Astrocyte (in vitro differentiated cells and primary cell): ENCODE results near the gene RASL10B. TPM values are rescaled to one million over a fixed set of nuclear protein-coding genes. Genes with fewer than 3 reads are reported as not detected.

ENCODE experiments used
- DNase-seq: peaks from one replicate; pipeline ENCODE4 v3.0.0-alpha.2; 2010; ENCODE audit warnings: low read depth
- FAIRE-seq: peaks from 2 replicates; lab custom pipeline; 2011; peaks lifted over from hg19 to GRCh38; lab: Jason Lieb, UNC
- H2AFZ ChIP-seq: 2 replicates; pipeline ENCODE4 v1.6.0; 2012; ENCODE audit warnings: low read depth, low read length, inconsistent platforms
- H3K27ac ChIP-seq: 2 replicates; pipeline ENCODE4 v1.5.1; 2011; ENCODE audit warnings: low read depth, low read length, inconsistent platforms
- H3K27me3 ChIP-seq: 2 replicates; pipeline ENCODE4 v1.6.0; 2011; ENCODE audit warnings: low read length, inconsistent platforms; ENCODE audit not compliant: insufficient read depth
- H3K36me3 ChIP-seq: 2 replicates; pipeline ENCODE4 v1.5.1; 2011; ENCODE audit warnings: low read length, inconsistent platforms; ENCODE audit not compliant: insufficient read depth
- H3K4me1 ChIP-seq: 2 replicates; pipeline ENCODE4 v1.5.1; 2011; ENCODE audit warnings: low read length, inconsistent platforms; ENCODE audit not compliant: insufficient read depth
- H3K4me2 ChIP-seq: 2 replicates; pipeline ENCODE4 v1.6.0; 2012; ENCODE audit warnings: low read length, inconsistent platforms
- H3K4me3 ChIP-seq: 2 replicates; pipeline ENCODE4 v1.5.1; 2011; ENCODE audit warnings: low read depth, mild to moderate bottlenecking, low read length, inconsistent platforms; ENCODE audit not compliant: insufficient read depth
- H3K79me2 ChIP-seq: 2 replicates; pipeline ENCODE4 v1.6.0; 2012; ENCODE audit warnings: mild to moderate bottlenecking, low read length, inconsistent platforms; ENCODE audit not compliant: insufficient read depth
- H3K9ac ChIP-seq: 2 replicates; pipeline ENCODE4 v1.6.0; 2012; ENCODE audit warnings: mild to moderate bottlenecking, low read length, inconsistent platforms
- H3K9me3 ChIP-seq: 2 replicates; pipeline ENCODE4 v1.5.1; 2012; ENCODE audit warnings: low read depth, mild to moderate bottlenecking, low read length, inconsistent platforms; ENCODE audit not compliant: insufficient read depth
- H4K20me1 ChIP-seq: 2 replicates; pipeline ENCODE4 v1.6.0; 2012; ENCODE audit warnings: low read length, inconsistent platforms; ENCODE audit not compliant: insufficient read depth
- H3K27ac Mint-ChIP-seq: one replicate; pipeline ENCODE4 v1.8.0; 2021; ENCODE audit warnings: mild to moderate bottlenecking, mixed read lengths; ENCODE audit not compliant: unreplicated experiment
- H3K27me3 Mint-ChIP-seq: one replicate; pipeline ENCODE4 v1.8.0; 2021; ENCODE audit warnings: low read depth, mixed read lengths; ENCODE audit not compliant: unreplicated experiment
- H3K36me3 Mint-ChIP-seq: one replicate; pipeline ENCODE4 v1.8.0; 2021; ENCODE audit warnings: low read depth, mixed read lengths; ENCODE audit not compliant: unreplicated experiment
- H3K4me1 Mint-ChIP-seq: one replicate; pipeline ENCODE4 v1.8.0; 2021; ENCODE audit warnings: low read depth, mixed read lengths; ENCODE audit not compliant: unreplicated experiment
- H3K4me3 Mint-ChIP-seq: one replicate; pipeline ENCODE4 v1.8.0; 2021; ENCODE audit warnings: mild to moderate bottlenecking, moderate library complexity, mixed read lengths; ENCODE audit not compliant: unreplicated experiment
- H3K9me3 Mint-ChIP-seq: one replicate; pipeline ENCODE4 v1.8.0; 2021; ENCODE audit warnings: mild to moderate bottlenecking, mixed read lengths; ENCODE audit not compliant: unreplicated experiment
- CTCF ChIP-seq: IDR thresholded peaks from 2 replicates; pipeline ENCODE4 v1.5.1; 2011; ENCODE audit warnings: low read depth, mild to moderate bottlenecking, inconsistent platforms, low read length, moderate library complexity; ENCODE audit not compliant: insufficient read depth
- EZH2 ChIP-seq: IDR thresholded peaks from 2 replicates; pipeline ENCODE4 v1.6.1; 2012; ENCODE audit warnings: mild to moderate bottlenecking, low read length, inconsistent platforms; ENCODE audit not compliant: insufficient read depth
- total RNA-seq: library from RNA; stranded (reverse); gene quantifications from 2 replicates; pipeline ENCODE4 v1.2.1, GENCODE V29; 2021

RASL10B gene
- total RNA-seq, 1 donor from 2014 or later: 21.7 TPM

- Histone ChIP-seq H3K27ac (no peak overlapping the region), H4K20me1 (no peaks in the 10 kb centered on the region), H3K27me3 (peaks cover 5% of the 10 kb centered on the region), H3K9me3 (no peaks in the 10 kb centered on the region), H3K9ac (no peak overlapping the region), H3K36me3 (no peaks in the 10 kb centered on the region), H3K4me3 (no peak overlapping the region), H3K79me2 (no peaks in the 10 kb centered on the region), H3K4me1 (peaks cover 8% of the 10 kb centered on the region), H2AFZ (no peak overlapping the region), H3K4me2 (no peak overlapping the region)
- DNase-seq: no peak
- H3K36me3 Mint-ChIP-seq: no peaks in the 10 kb centered on the region
- TF ChIP-seq EZH2 (no peak), CTCF (no peak)
- no peak for FAIRE-seq
- H3K9me3 Mint-ChIP-seq: peaks cover 3% of the 10 kb centered on the region
- peaks cover 20% of the 10 kb centered on the region for H3K27me3 Mint-ChIP-seq
- H3K27ac Mint-ChIP-seq: no peak overlapping the region
- peaks cover 15% of the 10 kb centered on the region for H3K4me1 Mint-ChIP-seq
- no peak overlapping the region for H3K4me3 Mint-ChIP-seq
Measured at GRCh38 chr17:35765756-35766488, 34.5 kb downstream of the RASL10B start.

GRCh38 chr17:35766489-35766877 lies 35.0 kb downstream of the RASL10B start:
- Histone ChIP-seq H3K27me3 (peaks cover 5% of the 10 kb centered on the region), H3K9ac (no peak overlapping the region), H3K36me3 (no peaks in the 10 kb centered on the region), H2AFZ (no peak overlapping the region), H3K4me2 (no peak overlapping the region), H3K27ac (no peak overlapping the region), H3K79me2 (no peaks in the 10 kb centered on the region), H4K20me1 (no peaks in the 10 kb centered on the region), H3K4me3 (no peak overlapping the region), H3K9me3 (no peaks in the 10 kb centered on the region), H3K4me1 (peaks cover 8% of the 10 kb centered on the region)
- no peak overlapping the region for H3K4me3 Mint-ChIP-seq
- FAIRE-seq: no peak
- H3K36me3 Mint-ChIP-seq: no peaks in the 10 kb centered on the region
- H3K27me3 Mint-ChIP-seq: peaks cover 20% of the 10 kb centered on the region
- H3K27ac Mint-ChIP-seq: no peak overlapping the region
- no peak for DNase-seq
- H3K9me3 Mint-ChIP-seq: peaks cover 2% of the 10 kb centered on the region
- TF ChIP-seq EZH2: no peak
- no peak for TF ChIP-seq CTCF
- peaks cover 15% of the 10 kb centered on the region for H3K4me1 Mint-ChIP-seq

- H3K4me3 Mint-ChIP-seq: no peak overlapping the region
- no peak overlapping the region for H3K4me3 ChIP-seq
- no peaks in the 10 kb centered on the region for H3K36me3 Mint-ChIP-seq
- peaks cover 16% of the 10 kb centered on the region for H3K4me1 Mint-ChIP-seq
- peaks cover 21% of the 10 kb centered on the region for H3K27me3 Mint-ChIP-seq
- H3K4me1 ChIP-seq: peaks cover 8% of the 10 kb centered on the region
- H3K9me3 ChIP-seq: no peaks in the 10 kb centered on the region
- no peak overlapping the region for H3K27ac ChIP-seq
- no peaks in the 10 kb centered on the region for H3K9me3 Mint-ChIP-seq
- H3K79me2 ChIP-seq: no peaks in the 10 kb centered on the region
- no peaks in the 10 kb centered on the region for H4K20me1 ChIP-seq
- no peak for FAIRE-seq
- no peaks in the 10 kb centered on the region for H3K36me3 ChIP-seq
- H2AFZ ChIP-seq: no peak overlapping the region
- H3K9ac ChIP-seq: no peak overlapping the region
- peaks cover 5% of the 10 kb centered on the region for H3K27me3 ChIP-seq
- H3K27ac Mint-ChIP-seq: no peak overlapping the region
- no peak overlapping the region for H3K4me2 ChIP-seq
- TF ChIP-seq EZH2 (no peak), CTCF (peak; percentile 60)
- DNase-seq: no peak
Measured at GRCh38 chr17:35766903-35767510, 35.6 kb downstream of the RASL10B start.
